Testis (tissue), 3 donors: ENCODE data around the gene NEURL2. TPM values are rescaled to one million over a fixed set of nuclear protein-coding genes. Genes with fewer than 3 reads are reported as not detected.

ENCODE experiments used
- DNase-seq: peaks from one replicate; pipeline ENCODE4 v3.0.0-alpha.2; 2019
- H3K27ac ChIP-seq, 2 donors: fragments of 200-600 bp; sonication (generic); one replicate each; pipeline ENCODE4 v1.5.1; 2019
- H3K27me3 ChIP-seq: fragments of 200-600 bp; sonication (generic); one replicate; pipeline ENCODE4 v1.5.1; 2019
- H3K36me3 ChIP-seq: fragments of 200-600 bp; sonication (generic); one replicate; pipeline ENCODE4 v1.5.1; 2017; ENCODE audit warnings: low read depth; ENCODE audit errors: missing control alignments
- H3K4me1 ChIP-seq: fragments of 200-600 bp; sonication (generic); one replicate; pipeline ENCODE4 v1.5.1; 2019
- H3K4me3 ChIP-seq, 2 donors: fragments of 200-600 bp; sonication (generic); one replicate each; pipeline ENCODE4 v1.5.1; 2017 to 2019
- H3K9me3 ChIP-seq: fragments of 200-600 bp; sonication (generic); one replicate; pipeline ENCODE4 v1.5.1; 2017
- CTCF ChIP-seq, 3 experiments: fragments of 450-650 bp in 2 of 3; fragments of 200-600 bp in 1 of 3; sonication (generic) in 1 of 3; IDR thresholded peaks; one replicate each; pipeline ENCODE4 v1.5.1; 2016 to 2019; ENCODE audit warnings: antibody characterized with exemption in 3 of 3, mild to moderate bottlenecking in 2 of 3, moderate library complexity in 1 of 3
- POLR2A ChIP-seq: fragments of 450-650 bp; IDR thresholded peaks from one replicate; pipeline ENCODE4 v1.6.1; 2017; ENCODE audit warnings: antibody characterized with exemption, mild to moderate bottlenecking, moderate library complexity
- WGBS, 2 donors: methylation state at CpG; one replicate each; pipeline ENCODE4 v1.1.5; 2018; 5-methylcytosine and 5-hydroxymethylcytosine counted together
- intact Hi-C: fragments of 100-400 bp; cut with DNase I; formaldehyde crosslinking; loops from one replicate; pipeline ENCODE4 v1.15.1; 2023; ENCODE audit warnings: low total_unique reads
- polyA plus RNA-seq: library from polyadenylated mRNA; stranded (reverse); fragments of 350-450 nt; fragmentation: Illumina TruSeq; extraction: RNeasy Lipid Tissue Mini Kit (QIAGEN cat#74804); gene quantifications from one replicate; pipeline ENCODE4 v1.2.3, GENCODE V29; 2014; ENCODE audit warnings: low read depth, low replicate concordance; ENCODE audit not compliant: insufficient read depth
- total RNA-seq, 2 donors: library from RNA; depleted of rRNA; stranded (reverse); fragments of >200 nt; gene quantifications; one replicate each; pipeline ENCODE4 v1.2.3, GENCODE V29; 2016

Gene NEURL2
- total and polyA plus RNA-seq, 3 donors from 2014 or later: 1.9 to 9.1 (median 7.0) TPM

- intact Hi-C loops: no loop called here
- H3K4me1 ChIP-seq: peaks cover 9% of the 10 kb centered on the region
- H3K27ac ChIP-seq: no peak overlapping the region
- no peak overlapping the region for H3K4me3 ChIP-seq
- TF ChIP-seq CTCF (IDR thresholded peaks at IDR 0.05) (no peak), POLR2A (no peak)
- no peak for DNase-seq
- no peaks in the 10 kb centered on the region for H3K36me3 ChIP-seq
- H3K27me3 ChIP-seq: no peaks in the 10 kb centered on the region
- no peaks in the 10 kb centered on the region for H3K9me3 ChIP-seq
- WGBS, 2 donors: 81 to 83% methylated on average over 7 of the region's 7 CpGs
These were observed 27.2 kb downstream of the NEURL2 start for GRCh38 chr20:45863543-45864470.

- TF ChIP-seq POLR2A (no peak), CTCF (IDR thresholded peaks at IDR 0.05) (no peak)
- DNase-seq: peak; percentile 66
- H3K9me3 ChIP-seq: no peaks in the 10 kb centered on the region
- intact Hi-C loops: no loop called here
- WGBS, 2 donors: 80 to 84% methylated on average over 7 of the region's 7 CpGs
- no peaks in the 10 kb centered on the region for H3K27me3 ChIP-seq
- H3K4me3 ChIP-seq: no peak overlapping the region
- H3K4me1 ChIP-seq: peaks cover 7% of the 10 kb centered on the region
- H3K27ac ChIP-seq: no peak overlapping the region
- no peaks in the 10 kb centered on the region for H3K36me3 ChIP-seq
These were observed 29.6 kb downstream of the NEURL2 start for GRCh38 chr20:45861221-45862075.

DNA sequence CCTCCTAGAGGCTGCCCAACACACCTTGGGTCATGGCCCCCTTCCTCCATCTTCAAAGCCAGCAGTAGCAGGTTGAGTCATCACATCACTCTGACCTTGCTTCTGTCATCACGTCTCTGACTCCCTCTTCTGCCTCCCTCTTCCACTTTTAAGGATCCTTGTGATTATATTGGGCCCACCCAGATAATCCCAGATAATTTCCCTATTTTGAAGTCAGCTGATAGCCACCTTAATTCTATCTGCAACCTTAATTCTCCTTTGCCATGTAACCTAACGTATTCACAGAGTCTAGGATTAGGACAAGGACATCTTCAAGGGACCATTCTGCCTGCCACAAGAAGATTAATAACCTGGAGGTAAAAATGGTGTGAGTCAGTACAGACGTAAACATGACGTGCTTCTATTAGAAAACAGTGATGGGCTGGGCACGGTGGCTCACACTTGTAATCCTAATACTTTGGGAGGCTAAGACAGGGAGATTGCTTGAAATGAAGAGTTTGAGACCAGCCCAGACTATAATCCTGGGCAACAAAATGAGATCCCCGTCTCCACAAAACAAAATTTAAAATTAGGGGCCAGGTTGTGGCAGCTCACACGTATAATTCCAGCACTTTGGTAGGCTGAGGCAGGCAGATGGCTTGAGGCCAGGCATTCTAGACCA, 30.3 kb downstream of the NEURL2 start:
- H3K9me3 ChIP-seq: no peaks in the 10 kb centered on the region
- TF ChIP-seq CTCF (IDR thresholded peaks at IDR 0.05): no peak
- TF ChIP-seq POLR2A: no peak
- no peak for DNase-seq
- H3K27me3 ChIP-seq: no peaks in the 10 kb centered on the region
- peaks cover 14% of the 10 kb centered on the region for H3K4me1 ChIP-seq
- H3K4me3 ChIP-seq: no peak overlapping the region
- intact Hi-C loops: no loop called here
- no peaks in the 10 kb centered on the region for H3K36me3 ChIP-seq
- 66 to 71% methylated on average over 7 of the region's 7 CpGs for WGBS, 2 donors
- H3K27ac ChIP-seq: no peak overlapping the region

DNA sequence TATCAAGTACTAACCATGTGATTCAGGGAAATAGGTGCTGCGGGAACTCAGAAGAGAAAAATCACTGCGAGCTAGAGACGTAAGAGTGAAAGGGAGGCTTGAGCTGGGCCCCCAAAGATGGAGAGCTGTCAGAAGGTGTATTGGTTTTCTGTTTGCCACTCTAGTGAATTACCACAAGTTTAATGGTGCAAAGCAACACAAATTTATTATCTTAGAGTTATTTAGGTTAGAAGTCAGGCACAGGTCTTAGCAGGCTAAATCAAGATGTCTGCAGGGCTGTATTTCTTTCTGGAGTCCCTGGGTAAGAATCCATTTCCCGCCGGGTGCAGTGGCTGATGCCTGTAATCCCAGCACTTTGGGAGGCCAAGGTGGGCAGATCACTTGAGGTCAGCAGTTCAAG, 31.1 kb downstream of the NEURL2 start:
- intact Hi-C loops: no loop called here
- no peaks in the 10 kb centered on the region for H3K27me3 ChIP-seq
- peaks cover 19% of the 10 kb centered on the region for H3K4me1 ChIP-seq
- H3K4me3 ChIP-seq: no peak overlapping the region
- no peak for TF ChIP-seq CTCF (IDR thresholded peaks at IDR 0.05)
- TF ChIP-seq POLR2A: no peak
- no peaks in the 10 kb centered on the region for H3K36me3 ChIP-seq
- WGBS, 2 donors: 77 to 86% methylated on average over 5 of the region's 5 CpGs
- H3K27ac ChIP-seq: no peak overlapping the region
- DNase-seq: no peak
- no peaks in the 10 kb centered on the region for H3K9me3 ChIP-seq
